GM18909 (cell line): Measurements from ENCODE around the gene ZNF17.
"Not testable (repeated sequence)": the region's sequence is repeated elsewhere in the genome, so short reads cannot be mapped to it uniquely, and the experiment has no call there.

Experiments used
- ATAC-seq: cut with Tn5 transposase; IDR thresholded peaks from one replicate; pipeline ENCODE4 v1.9.1; 2021; ENCODE audit warnings: mild to moderate bottlenecking; ENCODE audit not compliant: unreplicated experiment, poor library complexity

Gene ZNF17

DNA sequence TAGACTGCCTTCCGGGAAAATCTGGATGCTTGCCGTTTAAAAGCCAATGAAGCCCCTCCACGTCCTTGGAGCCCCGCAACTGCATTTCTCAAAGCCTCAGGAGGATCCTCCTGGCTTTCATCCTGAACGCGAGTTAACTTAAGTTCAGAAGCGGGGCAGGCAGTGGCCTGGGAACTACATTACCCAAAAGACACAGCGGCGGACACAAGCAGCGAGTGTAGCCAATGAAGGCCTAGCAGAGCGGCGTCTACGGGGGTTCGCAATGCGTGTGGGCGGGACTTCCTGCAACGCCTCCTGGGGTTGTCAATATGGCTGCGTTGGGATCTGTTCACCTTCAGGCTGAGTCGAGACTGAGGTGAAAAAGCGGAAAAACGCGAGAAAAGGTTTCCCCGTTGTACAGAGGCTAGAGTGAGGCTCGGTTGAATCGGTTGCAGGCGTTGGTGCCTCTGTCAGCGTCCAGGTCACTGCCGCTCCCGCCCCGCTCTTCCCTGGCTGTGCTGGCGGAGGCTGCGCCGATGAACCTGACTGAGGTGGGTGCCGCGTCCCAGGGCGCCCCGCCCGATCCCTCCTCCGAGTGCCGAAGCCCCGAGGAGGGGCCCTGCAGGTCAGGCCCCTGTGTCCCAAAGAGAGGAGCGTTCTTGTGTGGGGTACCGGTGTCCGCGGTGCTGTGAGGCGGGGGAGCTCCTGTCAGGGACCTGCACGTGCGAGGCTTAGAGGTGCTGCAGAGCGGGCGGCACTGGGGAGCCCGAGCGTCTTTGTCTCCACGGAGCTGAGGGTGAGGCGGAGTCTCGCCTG is at the start of gene ZNF17:
Gene ZNF17 (plus strand): TSS at position 285 of the 795 bp plus-strand sequence. CDS start 2,455 bp downstream, outside the sequence.
- ATAC-seq, result peak; percentile 98

DNA sequence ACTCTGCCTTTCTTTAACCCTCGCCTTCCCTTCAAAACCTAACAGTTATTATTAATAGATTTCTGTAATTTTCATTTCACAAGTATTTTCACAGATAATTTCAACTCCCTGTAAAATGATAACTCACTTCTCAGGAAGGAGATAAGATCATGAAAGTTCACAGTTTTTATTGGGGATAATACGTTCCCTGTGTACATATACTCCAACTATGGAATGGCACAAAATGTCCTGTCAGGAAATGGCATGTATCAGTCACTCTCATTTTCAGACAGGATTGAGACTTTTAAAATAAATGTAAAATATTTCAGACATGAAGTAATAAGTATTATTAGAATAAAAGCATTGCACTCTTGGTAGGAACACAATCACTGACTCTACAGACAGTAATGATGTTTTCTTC is 48.5 kb upstream of the ZNF17 start:
- no peak for ATAC-seq

DNA sequence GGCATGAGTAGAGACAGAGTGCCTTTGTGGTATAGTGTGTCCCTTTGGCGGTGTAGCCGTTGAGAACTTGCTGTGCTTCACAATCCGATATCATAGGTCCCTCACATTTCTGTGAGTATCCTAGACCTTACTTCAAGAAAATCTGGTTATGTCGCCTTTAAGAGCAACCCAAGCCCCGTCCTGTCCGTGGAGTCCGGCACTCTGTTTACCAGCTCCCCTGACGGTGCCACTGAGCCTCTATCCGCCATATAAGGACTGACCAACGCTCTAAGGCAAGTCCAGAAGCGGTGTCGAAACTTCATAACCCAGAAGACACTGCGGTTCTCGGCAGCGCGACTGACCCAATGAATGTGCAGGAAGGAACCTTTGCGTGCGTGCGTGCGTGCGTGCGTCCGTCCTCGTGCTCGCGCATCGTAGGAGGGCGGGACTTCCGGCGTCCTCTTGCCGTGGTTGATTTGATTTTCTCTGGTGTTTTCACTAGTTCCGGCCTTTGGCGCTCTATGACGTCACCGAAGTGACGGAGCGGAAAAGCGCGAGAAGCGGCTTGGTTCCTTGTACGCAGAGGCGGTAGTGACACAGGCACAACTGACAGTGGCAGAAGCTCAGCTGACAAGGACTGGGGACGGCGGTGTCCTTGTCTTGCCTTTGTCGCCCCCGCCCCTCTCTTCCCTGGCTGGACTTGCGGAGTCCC is 47.8 kb upstream of the ZNF17 start, which contains the start of the genes TRAPPC2B and ZNF547:
Gene TRAPPC2B (plus strand): TSS at position 555 of the 691 bp plus-strand sequence. CDS start 1,283 bp downstream, outside the sequence.
Gene ZNF547 (plus strand): TSS at position 555 of the 691 bp plus-strand sequence. CDS start 5,005 bp downstream, outside the sequence.
- ATAC-seq, result peak; percentile 97

- ATAC-seq, result peak; percentile 7
Measured at GRCh38 chr19:57363688-57364181, 47.2 kb upstream of the ZNF17 start.

- ATAC-seq, result no peak
Measured at GRCh38 chr19:57366776-57367175, 44.2 kb upstream of the ZNF17 start.

DNA sequence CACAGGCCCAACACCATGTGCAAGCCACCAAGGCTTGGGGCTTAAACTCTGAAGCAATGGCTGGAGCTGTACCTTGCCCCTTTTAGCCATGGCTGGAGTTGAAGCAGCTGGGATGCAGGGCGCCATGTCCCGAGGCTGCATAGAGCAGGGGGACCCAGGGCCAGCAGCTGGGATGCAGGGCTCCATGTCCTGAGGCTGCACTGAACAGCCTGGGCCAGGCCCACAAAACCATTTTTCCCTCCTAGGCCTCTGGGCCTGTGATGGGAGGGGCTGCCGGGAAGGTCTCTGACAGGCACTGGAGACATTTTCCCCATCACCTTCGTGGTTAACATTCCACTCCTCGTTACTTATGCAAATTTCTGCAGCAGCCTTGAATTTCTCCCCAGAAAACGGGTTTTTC is 36.8 kb upstream of the ZNF17 start:
- ATAC-seq, result no peak

DNA sequence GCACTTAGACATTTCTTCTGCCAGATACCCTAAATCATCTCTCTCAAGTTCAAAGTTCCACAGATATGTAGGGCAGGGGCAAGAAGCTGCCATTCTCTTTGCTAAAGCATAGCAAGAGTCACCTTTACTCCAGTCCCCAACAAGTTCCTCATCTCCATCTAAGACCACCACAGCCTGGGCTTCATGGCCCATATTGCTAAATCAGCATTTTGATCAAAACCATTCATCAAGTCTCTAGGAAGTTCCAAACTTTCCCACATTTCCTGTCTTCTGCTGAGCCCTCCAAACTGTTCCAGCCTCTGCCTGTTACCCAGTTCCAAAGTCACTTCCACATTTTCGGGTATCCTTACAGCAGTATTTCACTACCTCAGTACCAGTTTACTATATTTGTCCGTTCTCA is 36.3 kb upstream of the ZNF17 start:
- ATAC-seq, result not testable (repeated sequence)

DNA sequence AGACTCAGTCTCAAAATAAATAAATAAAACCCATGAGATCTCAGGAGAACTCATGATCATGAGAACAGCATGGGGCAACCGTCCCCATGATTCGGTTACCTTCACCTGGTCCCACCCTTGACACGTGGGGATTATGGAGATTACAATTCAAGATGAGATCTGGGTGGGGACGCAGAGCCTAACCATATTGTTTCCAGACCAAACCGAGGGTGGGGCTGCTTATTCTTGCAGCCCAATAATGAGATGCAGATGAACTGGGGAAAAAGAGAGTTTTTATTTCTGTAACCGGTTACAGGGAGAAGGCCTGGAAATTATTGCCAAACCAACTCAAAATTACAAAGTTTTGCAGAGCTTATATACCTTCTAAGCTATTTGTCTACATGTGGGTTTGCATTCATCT is 34.8 kb upstream of the ZNF17 start:
- ATAC-seq, result no peak

- ATAC-seq, result no peak
Measured at GRCh38 chr19:57377498-57378146, 33.3 kb upstream of the ZNF17 start.

DNA sequence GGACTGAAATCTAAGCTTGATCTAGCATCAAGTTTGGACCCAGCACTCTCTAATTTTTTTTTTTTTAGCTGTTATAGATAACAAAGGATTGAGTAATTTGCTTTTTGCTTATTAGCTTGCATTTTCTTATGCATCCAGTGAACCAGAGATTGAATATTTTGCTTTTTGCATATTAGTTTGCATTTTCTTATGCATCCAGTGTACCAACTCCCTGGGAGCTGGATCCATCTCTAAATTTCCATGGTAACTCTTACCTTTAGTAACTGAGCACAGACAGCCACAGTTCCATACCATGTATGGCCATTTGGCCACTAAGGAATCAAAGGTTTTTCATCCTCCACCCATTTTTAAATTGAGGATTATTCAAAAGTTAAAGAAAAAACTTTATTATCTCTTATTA is 30.0 kb upstream of the ZNF17 start:
- no peak for ATAC-seq

DNA sequence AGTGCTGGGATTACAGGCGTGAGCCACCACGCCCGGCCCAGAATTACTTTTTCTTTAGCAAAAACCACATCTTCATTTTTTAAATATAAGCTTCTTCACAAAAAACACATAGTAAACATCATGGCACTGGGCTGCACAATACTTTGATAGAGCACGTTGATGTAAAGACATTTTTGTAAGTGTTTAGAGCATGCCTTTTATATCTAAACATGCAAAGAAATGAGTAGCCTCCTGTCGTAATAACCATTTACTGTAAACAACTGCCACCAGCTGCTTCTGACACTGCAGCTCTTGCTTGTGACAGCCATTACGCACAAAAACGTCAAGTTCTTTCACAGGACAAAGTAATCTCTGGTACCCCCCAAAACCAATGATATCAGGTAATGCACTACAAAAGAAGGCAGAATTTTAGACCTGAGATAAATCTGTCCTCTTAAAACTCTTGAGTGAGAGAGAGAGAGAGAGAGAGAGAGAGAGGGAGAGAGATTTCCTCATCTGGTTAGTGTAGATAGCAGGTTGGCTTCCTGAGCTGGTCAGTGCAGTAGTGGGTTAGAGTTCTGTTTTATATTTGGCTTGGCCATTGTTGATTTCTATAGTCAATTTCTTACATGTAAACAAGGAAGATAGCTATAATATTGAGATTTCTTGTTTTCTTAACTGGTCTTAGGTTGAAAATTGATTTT is 28.0 kb upstream of the ZNF17 start:
- no peak for ATAC-seq

DNA sequence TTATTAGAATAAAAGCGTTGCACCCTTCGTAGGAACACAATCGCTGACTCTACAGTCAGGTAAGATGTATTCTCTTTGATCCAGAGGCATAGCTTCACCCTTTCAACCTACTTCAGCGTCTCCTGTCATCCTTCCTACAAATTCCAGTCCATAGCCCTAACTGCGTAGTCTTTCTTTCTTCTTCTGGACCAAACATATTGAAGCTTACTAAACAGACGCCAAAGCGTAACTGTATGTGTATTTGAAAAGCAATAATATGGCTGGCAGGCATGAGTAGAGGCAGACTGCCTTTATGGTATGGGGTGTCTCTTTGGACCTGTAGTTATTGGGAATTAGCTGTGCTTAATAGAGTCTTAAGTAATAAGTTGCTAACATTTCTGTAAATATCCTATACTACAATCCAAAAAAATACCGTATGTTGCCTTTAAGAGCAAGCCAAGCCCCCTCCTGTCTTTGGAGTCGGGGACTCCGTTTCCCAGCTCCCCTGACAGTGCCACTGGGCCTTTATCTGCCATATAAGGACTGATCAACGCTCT is 21.7 kb upstream of the ZNF17 start:
- ATAC-seq, result no peak

- peak; percentile 98 for ATAC-seq
Measured at GRCh38 chr19:57389730-57390598, 21.0 kb upstream of the ZNF17 start, which contains the start of gene ZNF548. Gene ZNF548, plus strand, starts transcription at chr19:57389854. Its CDS starts 246 bp downstream, at chr19:57390100.

DNA sequence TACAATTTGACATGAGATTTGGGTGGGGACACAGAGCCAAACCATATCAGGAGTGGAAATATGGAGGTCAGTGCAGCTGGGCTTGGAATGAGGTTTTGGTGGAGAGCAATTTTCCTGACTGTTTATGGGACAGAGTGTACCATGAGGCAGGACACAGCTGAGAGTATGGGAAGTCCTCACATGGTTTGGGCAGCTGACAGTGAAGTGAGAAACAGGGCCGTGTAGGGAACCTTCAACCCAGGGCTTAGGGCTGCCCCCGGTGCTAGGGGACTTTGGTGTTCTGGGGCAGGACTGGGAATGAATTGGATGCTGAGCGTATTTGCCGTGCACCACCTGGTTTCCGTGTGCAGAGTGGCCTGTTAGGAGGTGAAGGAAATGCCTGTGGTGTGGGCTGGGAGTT is 15.3 kb upstream of the ZNF17 start:
- ATAC-seq, result no peak

DNA sequence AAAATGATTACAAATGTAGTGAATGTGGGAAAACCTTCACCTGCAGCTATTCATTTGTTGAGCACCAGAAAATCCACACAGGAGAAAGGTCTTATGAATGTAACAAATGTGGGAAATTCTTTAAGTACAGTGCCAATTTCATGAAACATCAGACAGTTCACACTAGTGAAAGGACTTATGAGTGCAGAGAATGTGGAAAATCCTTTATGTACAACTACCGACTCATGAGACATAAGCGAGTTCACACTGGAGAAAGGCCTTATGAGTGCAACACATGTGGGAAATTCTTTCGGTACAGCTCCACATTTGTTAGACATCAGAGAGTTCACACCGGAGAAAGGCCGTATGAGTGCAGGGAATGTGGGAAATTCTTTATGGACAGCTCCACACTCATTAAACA is 12.1 kb upstream of the ZNF17 start:
- ATAC-seq, result no peak

GRCh38 chr19:57403737-57404563 is 7.0 kb upstream of the ZNF17 start:
- ATAC-seq, result no peak

GRCh38 chr19:57406516-57407123 is 4.3 kb upstream of the ZNF17 start:
- ATAC-seq, result no peak

- no peak for ATAC-seq
Measured at GRCh38 chr19:57419439-57419838, 8.5 kb downstream of the ZNF17 start.
